Peyer's patch (tissue), 4 donors: ENCODE data around the gene USO1. TPM values are rescaled to one million over a fixed set of nuclear protein-coding genes. Genes with fewer than 3 reads are reported as not detected.

Experiments
- DNase-seq, 3 donors: peaks; one replicate each; pipeline ENCODE4 v3.0.0-alpha.2; 2017 to 2019
- H3K27ac ChIP-seq, 4 donors: fragments of 200-600 bp; sonication (generic); one replicate each; pipeline ENCODE4 v1.5.1; 2016 to 2019
- H3K27me3 ChIP-seq, 2 donors: fragments of 200-600 bp; sonication (generic); one replicate each; pipeline ENCODE4 v1.5.1; 2019
- H3K36me3 ChIP-seq, 3 donors: fragments of 200-600 bp; sonication (generic); one replicate each; pipeline ENCODE4 v1.5.1; 2016 to 2019
- H3K4me1 ChIP-seq, 4 donors: fragments of 200-600 bp; sonication (generic); one replicate each; pipeline ENCODE4 v1.5.1; 2016 to 2019
- H3K4me3 ChIP-seq, 4 donors: fragments of 200-600 bp; sonication (generic); 1 replicate in 3 of 4; 2 replicates in 1 of 4; pipeline ENCODE4 v1.5.1; 2016 to 2019; ENCODE audit warnings: mild to moderate bottlenecking in 1 of 4
- H3K9me3 ChIP-seq, 4 donors: fragments of 200-600 bp; sonication (generic); one replicate each; pipeline ENCODE4 v1.5.1; 2016 to 2019; ENCODE audit warnings: mild to moderate bottlenecking in 1 of 4
- CTCF ChIP-seq, 6 experiments: fragments of 450-650 bp in 4 of 6; fragments of 200-600 bp in 2 of 6; sonication (generic) in 1 of 6; IDR thresholded peaks; one replicate each; pipeline ENCODE4 v1.5.1; 2017 to 2019; ENCODE audit warnings: antibody characterized with exemption in 6 of 6, mild to moderate bottlenecking in 3 of 6, moderate library complexity in 1 of 6
- POLR2A ChIP-seq, 2 donors: fragments of 450-650 bp; IDR thresholded peaks; one replicate each; pipeline ENCODE4 v1.5.1; 2017; ENCODE audit warnings: antibody characterized with exemption in 2 of 2, mild to moderate bottlenecking in 2 of 2, moderate library complexity in 2 of 2
- total RNA-seq, 4 donors: library from RNA; depleted of rRNA; stranded (reverse); fragments of >200 nt; gene quantifications; one replicate each; pipeline ENCODE4 v1.1.0, GENCODE V29; 2016

The USO1 gene
- total RNA-seq, 4 donors from 2014 or later = 34.5 to 106 (median 48.2) TPM

DNA sequence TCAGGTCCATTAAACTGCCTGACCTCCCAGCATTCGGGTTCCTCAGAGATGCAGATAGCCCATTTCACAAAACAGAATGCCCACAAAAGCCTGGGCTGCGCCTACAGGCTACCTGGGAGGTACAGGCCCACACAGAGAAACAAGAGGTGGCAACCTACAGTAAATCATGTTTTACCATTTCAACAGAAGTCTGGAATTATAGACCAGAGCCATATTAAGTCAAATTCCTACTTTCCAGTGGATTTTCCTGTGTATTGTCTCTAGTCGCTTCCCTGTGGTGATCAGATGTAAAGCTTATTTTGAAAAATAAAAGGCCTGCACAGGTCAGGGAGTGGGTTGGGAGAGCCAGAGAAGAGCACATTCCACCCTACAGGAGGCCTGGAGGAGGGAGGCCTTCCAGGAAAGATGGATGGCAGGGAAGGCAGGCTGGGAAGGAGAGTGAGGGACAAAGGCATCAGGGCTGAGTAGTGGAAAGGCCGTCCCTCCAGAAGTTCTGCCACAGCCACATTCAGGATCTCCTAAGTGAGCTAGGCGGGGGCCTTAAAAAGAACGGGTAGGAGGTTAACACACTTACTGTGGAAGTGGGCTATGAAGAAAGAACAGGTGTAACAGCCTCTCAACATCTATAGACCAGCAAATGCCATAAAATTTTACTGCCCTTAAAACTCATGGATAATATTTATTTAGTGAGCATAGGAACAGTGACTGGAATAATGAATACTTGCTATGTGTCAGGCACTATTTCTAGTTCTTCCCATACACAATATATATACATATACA, 19.0 kb upstream of the USO1 start:
- Histone ChIP-seq H3K4me3 (no peak overlapping the region), H3K27me3 (no peaks in the 10 kb centered on the region), H3K4me1 (peaks cover 0 to 12% (median 0%) of the 10 kb centered on the region in 4 donors), H3K27ac (peak overlapping the region in 1 of 4 donors; percentile 19), H3K36me3 (no peaks in the 10 kb centered on the region), H3K9me3 (no peaks in the 10 kb centered on the region)
- TF ChIP-seq POLR2A (IDR thresholded peaks at IDR 0.05) = no peak
- DNase-seq = no peak

GRCh38 chr4:75708218-75708691, 16.1 kb upstream of the USO1 start:
- Histone ChIP-seq H3K4me1 (peaks cover 0 to 5% (median 0%) of the 10 kb centered on the region in 4 donors), H3K36me3 (no peaks in the 10 kb centered on the region), H3K4me3 (no peak overlapping the region), H3K9me3 (no peaks in the 10 kb centered on the region), H3K27me3 (no peaks in the 10 kb centered on the region), H3K27ac (no peak overlapping the region)
- TF ChIP-seq CTCF (IDR thresholded peaks at IDR 0.05) (peak in 5 of 6 experiments; percentile 1 to 79 (median 67)), POLR2A (IDR thresholded peaks at IDR 0.05) (no peak)
- peak in 1 of 3 donors; percentile 70 for DNase-seq

DNA sequence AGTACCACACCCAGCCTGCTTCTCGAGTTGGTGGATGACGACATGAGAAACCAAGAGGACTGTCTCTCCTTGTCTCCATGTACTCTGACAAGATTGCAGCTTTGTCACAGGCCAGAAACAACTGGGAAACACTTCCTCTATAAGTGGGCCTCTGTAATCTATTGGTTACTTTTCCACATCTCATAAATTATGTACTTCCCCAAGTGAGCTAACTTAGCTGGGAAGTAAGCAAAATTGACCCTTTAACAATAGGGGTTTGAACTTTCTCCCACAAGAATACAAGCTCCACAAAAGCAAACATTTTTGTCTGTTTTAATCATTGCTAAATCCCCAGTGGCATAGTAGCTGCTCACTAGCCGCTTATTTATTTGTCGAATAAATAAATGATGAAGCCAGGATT, 14.1 kb upstream of the USO1 start:
- Histone ChIP-seq H3K4me1 (no peaks in the 10 kb centered on the region), H3K4me3 (no peak overlapping the region), H3K27me3 (no peaks in the 10 kb centered on the region), H3K36me3 (no peaks in the 10 kb centered on the region), H3K27ac (no peak overlapping the region), H3K9me3 (no peaks in the 10 kb centered on the region)
- no peak for DNase-seq
- TF ChIP-seq POLR2A (IDR thresholded peaks at IDR 0.05) (no peak), CTCF (IDR thresholded peaks at IDR 0.05) (no peak)

DNA sequence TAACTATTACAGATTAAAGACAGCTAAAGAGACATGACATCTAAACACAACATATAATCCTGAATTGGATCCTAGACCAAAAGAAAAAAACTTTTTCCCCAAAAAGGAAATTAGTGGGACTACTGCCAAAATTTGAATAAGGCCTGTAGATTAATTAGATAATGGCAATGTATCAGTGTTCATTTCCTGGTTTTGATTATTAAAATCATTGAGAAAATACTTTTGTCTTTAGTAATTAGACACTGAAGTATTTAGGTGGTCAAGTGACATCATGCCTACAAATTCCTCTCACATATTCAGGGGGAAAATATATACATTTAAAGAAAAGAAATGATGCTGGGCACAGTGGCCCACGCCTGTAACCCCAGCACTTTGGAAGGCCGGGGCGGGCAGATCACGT, 10.4 kb upstream of the USO1 start:
- H3K27ac ChIP-seq = no peak overlapping the region
- no peaks in the 10 kb centered on the region for H3K9me3 ChIP-seq
- H3K27me3 ChIP-seq = no peaks in the 10 kb centered on the region
- no peaks in the 10 kb centered on the region for H3K36me3 ChIP-seq
- no peak overlapping the region for H3K4me3 ChIP-seq
- DNase-seq = no peak
- no peaks in the 10 kb centered on the region for H3K4me1 ChIP-seq
- TF ChIP-seq CTCF (IDR thresholded peaks at IDR 0.05) (no peak), POLR2A (IDR thresholded peaks at IDR 0.05) (no peak)

- H3K27me3 ChIP-seq = no peaks in the 10 kb centered on the region
- no peak overlapping the region for H3K27ac ChIP-seq
Observed at GRCh38 chr4:75714704-75715103, 9.7 kb upstream of the USO1 start.

More at GRCh38 chr4:75714704-75715103, 9.7 kb upstream of the USO1 start:
- Histone ChIP-seq H3K9me3 (no peaks in the 10 kb centered on the region), H3K36me3 (no peaks in the 10 kb centered on the region), H3K4me3 (no peak overlapping the region), H3K4me1 (no peaks in the 10 kb centered on the region)
- TF ChIP-seq CTCF (IDR thresholded peaks at IDR 0.05) = no peak
- no peak for DNase-seq
